Left ventricle myocardium inferior (tissue), 1 donor: ENCODE measurements around the gene SPINT4. TPM values are rescaled to one million over a fixed set of nuclear protein-coding genes. Genes with fewer than 3 reads are reported as not detected.
A peak's percentile ranks its signal among the peaks of the same experiment; 100 is the strongest.

ENCODE experiments used
- DNase-seq: peaks from one replicate; pipeline ENCODE4 v3.0.0-alpha.2; 2020
- H3K27ac ChIP-seq: fragments of 200-600 bp; replicated peaks from 2 replicates; pipeline ENCODE4 v1.8.0; 2021
- H3K27me3 ChIP-seq: fragments of 200-600 bp; 2 replicates; pipeline ENCODE4 v1.8.0; 2021; ENCODE audit warnings: low read depth
- H3K36me3 ChIP-seq: fragments of 200-600 bp; 2 replicates; pipeline ENCODE4 v1.8.0; 2021
- H3K4me1 ChIP-seq: fragments of 200-600 bp; 2 replicates; pipeline ENCODE4 v1.8.0; 2021
- H3K4me3 ChIP-seq: fragments of 200-600 bp; 2 replicates; pipeline ENCODE4 v1.8.0; 2021; ENCODE audit warnings: mild to moderate bottlenecking, moderate library complexity
- H3K9me3 ChIP-seq: fragments of 200-600 bp; replicated peaks from 2 replicates; pipeline ENCODE4 v1.8.0; 2021
- intact Hi-C: fragments of 100-400 bp; cut with micrococcal nuclease; formaldehyde crosslinking; loops from one replicate; pipeline ENCODE4 v1.11.0; 2022
- microRNA-seq: library from miRNA; unstranded; fragments of <30 nt; microRNA quantifications from one replicate; pipeline ENCODE4 v1.2.0, GENCODE V29; 2020
- total RNA-seq: library from RNA; stranded (reverse); fragmentation: NEBNext Ultra II Directional; extraction: Animal tissue kit (Norgen Biotek cat#: 25700); gene quantifications from one replicate; pipeline ENCODE4 v1.2.1, GENCODE V29; 2021
- TF ChIP-seq, protein P1 (sequence below): fragments of 200-600 bp; IDR thresholded peaks from 2 replicates; pipeline ENCODE4 v1.8.0; 2021; ENCODE audit warnings: antibody characterized with exemption, mild to moderate bottlenecking, borderline replicate concordance
- donor health status: DM: no; HTN: yes; CAD: no; lungs with severe emphysema.

Gene SPINT4
- total RNA-seq, 1 donor from 2014 or later = not detected

GRCh38 chr20:45768479-45768878 lies 46.3 kb downstream of the SPINT4 start:
- no peak for DNase-seq
- peaks cover 9% of the 10 kb centered on the region for H3K4me1 ChIP-seq
- H3K27me3 ChIP-seq = no peaks in the 10 kb centered on the region
- H3K9me3 ChIP-seq = no peaks in the 10 kb centered on the region
- no peak overlapping the region for H3K27ac ChIP-seq
- TF ChIP-seq, protein P1, sequence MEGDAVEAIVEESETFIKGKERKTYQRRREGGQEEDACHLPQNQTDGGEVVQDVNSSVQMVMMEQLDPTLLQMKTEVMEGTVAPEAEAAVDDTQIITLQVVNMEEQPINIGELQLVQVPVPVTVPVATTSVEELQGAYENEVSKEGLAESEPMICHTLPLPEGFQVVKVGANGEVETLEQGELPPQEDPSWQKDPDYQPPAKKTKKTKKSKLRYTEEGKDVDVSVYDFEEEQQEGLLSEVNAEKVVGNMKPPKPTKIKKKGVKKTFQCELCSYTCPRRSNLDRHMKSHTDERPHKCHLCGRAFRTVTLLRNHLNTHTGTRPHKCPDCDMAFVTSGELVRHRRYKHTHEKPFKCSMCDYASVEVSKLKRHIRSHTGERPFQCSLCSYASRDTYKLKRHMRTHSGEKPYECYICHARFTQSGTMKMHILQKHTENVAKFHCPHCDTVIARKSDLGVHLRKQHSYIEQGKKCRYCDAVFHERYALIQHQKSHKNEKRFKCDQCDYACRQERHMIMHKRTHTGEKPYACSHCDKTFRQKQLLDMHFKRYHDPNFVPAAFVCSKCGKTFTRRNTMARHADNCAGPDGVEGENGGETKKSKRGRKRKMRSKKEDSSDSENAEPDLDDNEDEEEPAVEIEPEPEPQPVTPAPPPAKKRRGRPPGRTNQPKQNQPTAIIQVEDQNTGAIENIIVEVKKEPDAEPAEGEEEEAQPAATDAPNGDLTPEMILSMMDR = no peak
- intact Hi-C loops = no loop called here
- no peaks in the 10 kb centered on the region for H3K36me3 ChIP-seq
- H3K4me3 ChIP-seq = no peak overlapping the region

GRCh38 chr20:45771182-45771759 lies 49.1 kb downstream of the SPINT4 start:
- Histone ChIP-seq H3K27ac (peak overlapping the region; percentile 30), H3K36me3 (no peaks in the 10 kb centered on the region), H3K9me3 (no peaks in the 10 kb centered on the region), H3K4me1 (peaks cover 9% of the 10 kb centered on the region), H3K4me3 (no peak overlapping the region), H3K27me3 (no peaks in the 10 kb centered on the region)
- TF ChIP-seq, protein P1 = peak; percentile 97
- DNase-seq = peak; percentile 71
- intact Hi-C loops = loop anchor here (5.0 kb wide), 1 partner anchor 449 kb away; no protein-coding TSS in a partner anchor

DNA sequence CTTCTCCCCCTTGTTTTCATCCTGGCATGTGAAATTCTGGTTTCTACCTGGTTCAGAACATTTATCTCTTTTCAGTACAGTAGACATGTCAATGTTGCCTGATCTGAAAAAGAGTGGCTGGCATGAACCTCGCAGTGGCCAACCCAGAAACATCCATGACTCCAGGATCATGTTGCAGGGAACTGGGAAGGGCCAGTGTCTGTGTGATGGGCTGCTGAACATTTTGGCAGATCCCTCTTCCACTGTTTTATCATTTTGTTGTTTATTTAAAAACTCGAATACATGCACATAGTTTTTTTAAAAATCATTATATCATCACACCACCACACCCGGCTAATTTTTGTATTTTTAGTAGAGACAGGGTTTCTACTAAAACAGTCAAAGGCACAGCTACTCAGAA lies 50.5 kb downstream of the SPINT4 start:
- DNase-seq = no peak
- intact Hi-C loops = loop anchor here (5.0 kb wide), 1 partner anchor 450 kb away; no protein-coding TSS in a partner anchor
- H3K27me3 ChIP-seq = peaks cover 5% of the 10 kb centered on the region

GRCh38 chr20:45774945-45775344 lies 52.8 kb downstream of the SPINT4 start:
- H3K27me3 ChIP-seq = peaks cover 5% of the 10 kb centered on the region
- intact Hi-C loops = loop anchor here (5.0 kb wide), 1 partner anchor 453 kb away; no protein-coding TSS in a partner anchor
- TF ChIP-seq, protein P1 = no peak

More for the DNA sequence above, 50.5 kb downstream of the SPINT4 start:
- Histone ChIP-seq H3K27ac (no peak overlapping the region), H3K4me1 (peaks cover 9% of the 10 kb centered on the region), H3K4me3 (no peak overlapping the region), H3K9me3 (no peaks in the 10 kb centered on the region), H3K36me3 (no peaks in the 10 kb centered on the region)
- TF ChIP-seq, protein P1 = no peak

GRCh38 chr20:45775411-45775810 lies 53.3 kb downstream of the SPINT4 start:
- intact Hi-C loops = no loop called here
- TF ChIP-seq, protein P1 = no peak
- Histone ChIP-seq H3K4me3 (no peak overlapping the region), H3K9me3 (no peaks in the 10 kb centered on the region), H3K27me3 (peaks cover 5% of the 10 kb centered on the region), H3K27ac (no peak overlapping the region), H3K4me1 (peaks cover 13% of the 10 kb centered on the region), H3K36me3 (no peaks in the 10 kb centered on the region)
- no peak for DNase-seq

More at GRCh38 chr20:45774945-45775344, 52.8 kb downstream of the SPINT4 start:
- DNase-seq = no peak
- peaks cover 13% of the 10 kb centered on the region for H3K4me1 ChIP-seq
- no peak overlapping the region for H3K27ac ChIP-seq
- no peaks in the 10 kb centered on the region for H3K36me3 ChIP-seq
- no peaks in the 10 kb centered on the region for H3K9me3 ChIP-seq
- no peak overlapping the region for H3K4me3 ChIP-seq

Small RNAs within 50 kb of the gene (microRNA-seq; reads per million reads assigned to microRNA genes)
- gene MIR3617 = not detected

Other genes with a start within 250 kb of the SPINT4 start
- not detected for gene SPINT3, start 206.7 kb upstream of the SPINT4 start, total RNA-seq
- not detected for gene WFDC6, start 182.9 kb upstream of the SPINT4 start, total RNA-seq
- gene EPPIN, start 174.9 kb upstream of the SPINT4 start, total RNA-seq = not detected
- gene WFDC8, start 143.1 kb upstream of the SPINT4 start, total RNA-seq = not detected
- gene WFDC10A, start 92.6 kb upstream of the SPINT4 start, total RNA-seq = not detected
- gene WFDC9, start 91.1 kb upstream of the SPINT4 start, total RNA-seq = not detected
- not detected for gene WFDC11, start 52.1 kb upstream of the SPINT4 start, total RNA-seq
- gene WFDC13, start 20.3 kb upstream of the SPINT4 start, total RNA-seq = not detected
- gene WFDC10B, start 17.3 kb upstream of the SPINT4 start, total RNA-seq = not detected
- 0.55 TPM for gene WFDC3, start 69.5 kb downstream of the SPINT4 start, total RNA-seq
- gene DNTTIP1, start 69.6 kb downstream of the SPINT4 start, total RNA-seq = 22.2 TPM
- gene UBE2C, start 90.3 kb downstream of the SPINT4 start, total RNA-seq = 0.91 TPM
- gene TNNC2, start 105.0 kb downstream of the SPINT4 start, total RNA-seq = 0.33 TPM
- gene SNX21, start 111.5 kb downstream of the SPINT4 start, total RNA-seq = 24.7 TPM
- gene ACOT8, start 135.0 kb downstream of the SPINT4 start, total RNA-seq = 32.1 TPM
- gene ZSWIM3, start 135.3 kb downstream of the SPINT4 start, total RNA-seq = 2.0 TPM
- 11.2 TPM for gene ZSWIM1, start 158.9 kb downstream of the SPINT4 start, total RNA-seq
- 2.4 TPM for gene SPATA25, start 165.3 kb downstream of the SPINT4 start, total RNA-seq
- gene NEURL2, start 168.9 kb downstream of the SPINT4 start, total RNA-seq = 7.6 TPM
- gene CTSA, start 169.0 kb downstream of the SPINT4 start, total RNA-seq = 116 TPM
- gene PLTP, start 189.8 kb downstream of the SPINT4 start, total RNA-seq = 84.1 TPM
- gene PCIF1, start 212.3 kb downstream of the SPINT4 start, total RNA-seq = 21.9 TPM
- gene ZNF335, start 249.9 kb downstream of the SPINT4 start, total RNA-seq = 8.1 TPM